H9 (cell line): ENCODE results near the gene DCAF15. TPM values are rescaled to one million over a fixed set of nuclear protein-coding genes. Genes with fewer than 3 reads are reported as not detected.
A peak's percentile ranks its signal among the peaks of the same experiment; 100 is the strongest.

ENCODE experiments used
- DNase-seq: peaks from one replicate; pipeline ENCODE4 v3.0.0-alpha.2; 2017
- H2AFZ ChIP-seq: one replicate; pipeline ENCODE4 v1.6.1; 2013; ENCODE audit warnings: mild to moderate bottlenecking, low read length, control low read depth, moderate library complexity
- H2AK5ac ChIP-seq: 2 replicates; pipeline ENCODE4 v1.6.1; 2013; ENCODE audit warnings: low read length, control low read depth, mixed read lengths; ENCODE audit not compliant: insufficient read length
- H2BK120ac ChIP-seq: one replicate; pipeline ENCODE4 v1.6.1; 2013; ENCODE audit warnings: low read depth, mild to moderate bottlenecking, low read length, control low read depth, inconsistent platforms; ENCODE audit not compliant: poor library complexity, severe bottlenecking
- H2BK12ac ChIP-seq: 2 replicates; pipeline ENCODE4 v1.6.1; 2013; ENCODE audit warnings: low read length, control low read depth, mixed read lengths, low read depth; ENCODE audit not compliant: insufficient read length
- H2BK15ac ChIP-seq: 2 replicates; pipeline ENCODE4 v1.6.1; 2013; ENCODE audit warnings: low read depth, low read length, control low read depth
- H2BK20ac ChIP-seq: one replicate; pipeline ENCODE4 v1.6.1; 2013; ENCODE audit warnings: low read depth, mild to moderate bottlenecking, low read length, control low read depth, inconsistent platforms; ENCODE audit not compliant: poor library complexity, severe bottlenecking
- H2BK5ac ChIP-seq: 2 replicates; pipeline ENCODE4 v1.6.1; 2013; ENCODE audit warnings: low read length, control low read depth, mixed read lengths; ENCODE audit not compliant: insufficient read length
- H3K14ac ChIP-seq: 2 replicates; pipeline ENCODE4 v1.6.1; 2013; ENCODE audit warnings: low read length, control low read depth; ENCODE audit not compliant: insufficient read depth
- H3K18ac ChIP-seq: 2 replicates; pipeline ENCODE4 v1.6.1; 2013; ENCODE audit warnings: low read depth, mild to moderate bottlenecking, mixed read lengths, low read length, control low read depth; ENCODE audit not compliant: insufficient read length
- H3K23ac ChIP-seq: 2 replicates; pipeline ENCODE4 v1.6.1; 2013; ENCODE audit warnings: low read length, control low read depth, mixed read lengths, low read depth; ENCODE audit not compliant: insufficient read length
- H3K23me2 ChIP-seq: 2 replicates; pipeline ENCODE4 v1.6.1; 2013; ENCODE audit warnings: low read depth, mild to moderate bottlenecking, mixed read lengths, low read length, control low read depth; ENCODE audit not compliant: insufficient read length, poor library complexity, severe bottlenecking
- H3K27ac ChIP-seq: 2 replicates; pipeline ENCODE4 v1.5.1; 2013; ENCODE audit warnings: low read length, control low read depth, mixed read lengths, low read depth; ENCODE audit not compliant: insufficient read length
- H3K27me3 ChIP-seq: 2 replicates; pipeline ENCODE4 v1.6.1; 2013; ENCODE audit warnings: low read length, control low read depth, inconsistent platforms; ENCODE audit not compliant: insufficient read depth
- H3K4ac ChIP-seq: 2 replicates; pipeline ENCODE4 v1.6.1; 2013; ENCODE audit warnings: low read depth, mild to moderate bottlenecking, control low read depth, inconsistent platforms, low read length, moderate library complexity
- H3K4me1 ChIP-seq: 2 replicates; pipeline ENCODE4 v1.6.1; 2013; ENCODE audit warnings: low read length, control low read depth, inconsistent platforms; ENCODE audit not compliant: insufficient read depth
- H3K4me2 ChIP-seq: 2 replicates; pipeline ENCODE4 v1.6.1; 2013; ENCODE audit warnings: low read length, control low read depth, mixed read lengths; ENCODE audit not compliant: insufficient read length, insufficient read depth
- H3K56ac ChIP-seq: 2 replicates; pipeline ENCODE4 v1.6.1; 2013; ENCODE audit warnings: low read depth, mild to moderate bottlenecking, mixed read lengths, low read length, control low read depth; ENCODE audit not compliant: insufficient read length
- H3K79me1 ChIP-seq: 2 replicates; pipeline ENCODE4 v1.6.1; 2013; ENCODE audit warnings: low read depth, mild to moderate bottlenecking, moderate library complexity, low read length, control low read depth, inconsistent platforms; ENCODE audit not compliant: insufficient read depth, poor library complexity, severe bottlenecking
- H3K79me2 ChIP-seq: 2 replicates; pipeline ENCODE4 v1.6.1; 2013; ENCODE audit warnings: low read length, control low read depth, inconsistent platforms; ENCODE audit not compliant: insufficient read depth
- H3K9ac ChIP-seq: 2 replicates; pipeline ENCODE4 v1.6.1; 2013; ENCODE audit warnings: low read length, control low read depth, mixed read lengths; ENCODE audit not compliant: insufficient read length; ENCODE audit errors: extremely low read depth
- H3K9me3 ChIP-seq: one replicate; pipeline ENCODE4 v1.6.1; 2013; ENCODE audit warnings: low read depth, low read length, inconsistent platforms; ENCODE audit not compliant: control insufficient read depth
- H3T11ph ChIP-seq: one replicate; pipeline ENCODE4 v1.6.1; 2013; ENCODE audit warnings: mild to moderate bottlenecking, low read length, control low read depth, inconsistent platforms
- H4K20me1 ChIP-seq: one replicate; pipeline ENCODE4 v1.6.1; 2013; ENCODE audit not compliant: control insufficient read depth, insufficient read length, insufficient read depth
- H4K5ac ChIP-seq: 2 replicates; pipeline ENCODE4 v1.6.1; 2013; ENCODE audit warnings: low read depth, mild to moderate bottlenecking, mixed read lengths, low read length, control low read depth; ENCODE audit not compliant: insufficient read length
- H4K8ac ChIP-seq: replicated peaks from 2 replicates; pipeline ENCODE4 v1.6.1; 2013; ENCODE audit warnings: low read length, control low read depth, mixed read lengths, low read depth; ENCODE audit not compliant: insufficient read length
- H4K91ac ChIP-seq: 2 replicates; pipeline ENCODE4 v1.6.1; 2013; ENCODE audit warnings: low read depth, mild to moderate bottlenecking, moderate library complexity, mixed read lengths, low read length, control low read depth; ENCODE audit not compliant: insufficient read length
- H3K27ac Mint-ChIP-seq, 3 experiments: 2 replicates in 2 of 3; 3 replicates in 1 of 3; pipeline ENCODE4 v1.8.0; 2020 to 2021; ENCODE audit warnings: mixed read lengths in 3 of 3, mild to moderate bottlenecking in 1 of 3, moderate library complexity in 1 of 3
- H3K27me3 Mint-ChIP-seq: 2 replicates; pipeline ENCODE4 v1.8.0; 2021; ENCODE audit warnings: low read depth, mild to moderate bottlenecking, moderate library complexity, mixed read lengths
- H3K36me3 Mint-ChIP-seq, 3 experiments: 2 replicates in 2 of 3; 3 replicates in 1 of 3; pipeline ENCODE4 v1.8.0; 2020 to 2021; ENCODE audit warnings: low read depth in 3 of 3, mixed read lengths in 3 of 3; ENCODE audit not compliant: insufficient read depth in 1 of 3
- H3K4me1 Mint-ChIP-seq, 2 experiments: 2 replicates each; pipeline ENCODE4 v1.8.0; 2020; ENCODE audit warnings: mixed read lengths in 2 of 2
- H3K4me3 Mint-ChIP-seq, 2 experiments: 2 replicates in 1 of 2; 3 replicates in 1 of 2; pipeline ENCODE4 v1.8.0; 2020 to 2021; ENCODE audit warnings: mild to moderate bottlenecking in 2 of 2, mixed read lengths in 2 of 2, moderate library complexity in 1 of 2
- H3K9me3 Mint-ChIP-seq, 2 experiments: 2 replicates in 1 of 2; 3 replicates in 1 of 2; pipeline ENCODE4 v1.8.0; 2020; ENCODE audit warnings: mild to moderate bottlenecking in 2 of 2, mixed read lengths in 2 of 2, moderate library complexity in 1 of 2
- WGBS: extraction: QIAGEN DNeasy Blood & Tissue Kit; methylation state at CpG from one replicate; pipeline ENCODE4 v1.1.7; 2013; ENCODE audit warnings: missing lambda C conversion rate, low lambda C conversion rate, mixed read lengths; ENCODE audit not compliant: insufficient read length; ENCODE audit errors: extremely low coverage; 5-methylcytosine and 5-hydroxymethylcytosine counted together
- total RNA-seq: library from RNA; stranded (reverse); gene quantifications from 2 replicates; pipeline ENCODE4 v1.2.1, GENCODE V29; 2021
- TF ChIP-seq, protein P1 (sequence below): fragments of 200-600 bp; sonication (generic); conservative IDR thresholded peaks from 3 replicates; pipeline ENCODE4 v1.8.0; 2021; ENCODE audit warnings: antibody characterized with exemption, mild to moderate bottlenecking

DCAF15 gene
- total RNA-seq, 1 experiment from 2014 or later, result 82.5 TPM

GRCh38 chr19:14006085-14006765 is 53.9 kb downstream of the DCAF15 start, which contains the start of gene RFX1:
TSS of gene RFX1 (minus strand) at chr19:14006320. CDS start at chr19:13993843, 12,477 bp downstream.
- peak within 1 kb of the TSS; percentile 94 for H3K18ac ChIP-seq
- no CpG with 5 or more reads among the region's 58 CpGs for WGBS
- H3K27ac ChIP-seq, result peak within 1 kb of the TSS; percentile 66
- H4K5ac ChIP-seq, result no peak within 1 kb of the TSS
- no peaks in the 10 kb centered on the region; the same call in none of the 2 replicates for H3K27me3 Mint-ChIP-seq
- peak; percentile 99 for DNase-seq
- H3K56ac ChIP-seq, result no peak within 1 kb of the TSS
- H3K9ac ChIP-seq, result peak within 1 kb of the TSS; percentile 66
- H3K79me2 ChIP-seq, result no peaks in the 10 kb centered on the region
- peaks cover 13 to 14% of the 10 kb centered on the region in 2 experiments; a peak in 3 of 4 replicates for H3K4me1 Mint-ChIP-seq
- peak within 1 kb of the TSS; percentile 91 for H3K14ac ChIP-seq
- H2BK15ac ChIP-seq, result no peak within 1 kb of the TSS
- no peak within 1 kb of the TSS; the same call in 1 of the 2 replicates for H3K4ac ChIP-seq
- H2BK5ac ChIP-seq, result no peak within 1 kb of the TSS
- H3T11ph ChIP-seq, result no peak within 1 kb of the TSS
- no peak within 1 kb of the TSS for H4K91ac ChIP-seq
- H4K20me1 ChIP-seq, result no peaks in the 10 kb centered on the region
- H2BK12ac ChIP-seq, result peak within 1 kb of the TSS; percentile 53
- peak within 1 kb of the TSS; percentile 99 to 100 (median 100) for H3K27ac Mint-ChIP-seq
- no peak within 1 kb of the TSS for H2AFZ ChIP-seq
- no peaks in the 10 kb centered on the region for H3K4me1 ChIP-seq
- H3K4me3 Mint-ChIP-seq, result peak within 1 kb of the TSS; percentile 82 to 93
- no peaks in the 10 kb centered on the region for H3K27me3 ChIP-seq
- peaks cover 0 to 4% of the 10 kb centered on the region in 2 experiments; a peak in 2 of 5 replicates for H3K9me3 Mint-ChIP-seq
- H3K79me1 ChIP-seq, result no peaks in the 10 kb centered on the region
- no peaks in the 10 kb centered on the region for H3K9me3 ChIP-seq
- H3K4me2 ChIP-seq, result peak within 1 kb of the TSS; percentile 57
- peak within 1 kb of the TSS; percentile 97 for H2BK120ac ChIP-seq
- H2BK20ac ChIP-seq, result no peak within 1 kb of the TSS
- no peak within 1 kb of the TSS for H4K8ac ChIP-seq
- TF ChIP-seq, protein P1, sequence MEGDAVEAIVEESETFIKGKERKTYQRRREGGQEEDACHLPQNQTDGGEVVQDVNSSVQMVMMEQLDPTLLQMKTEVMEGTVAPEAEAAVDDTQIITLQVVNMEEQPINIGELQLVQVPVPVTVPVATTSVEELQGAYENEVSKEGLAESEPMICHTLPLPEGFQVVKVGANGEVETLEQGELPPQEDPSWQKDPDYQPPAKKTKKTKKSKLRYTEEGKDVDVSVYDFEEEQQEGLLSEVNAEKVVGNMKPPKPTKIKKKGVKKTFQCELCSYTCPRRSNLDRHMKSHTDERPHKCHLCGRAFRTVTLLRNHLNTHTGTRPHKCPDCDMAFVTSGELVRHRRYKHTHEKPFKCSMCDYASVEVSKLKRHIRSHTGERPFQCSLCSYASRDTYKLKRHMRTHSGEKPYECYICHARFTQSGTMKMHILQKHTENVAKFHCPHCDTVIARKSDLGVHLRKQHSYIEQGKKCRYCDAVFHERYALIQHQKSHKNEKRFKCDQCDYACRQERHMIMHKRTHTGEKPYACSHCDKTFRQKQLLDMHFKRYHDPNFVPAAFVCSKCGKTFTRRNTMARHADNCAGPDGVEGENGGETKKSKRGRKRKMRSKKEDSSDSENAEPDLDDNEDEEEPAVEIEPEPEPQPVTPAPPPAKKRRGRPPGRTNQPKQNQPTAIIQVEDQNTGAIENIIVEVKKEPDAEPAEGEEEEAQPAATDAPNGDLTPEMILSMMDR, result no peak
- H3K23ac ChIP-seq, result no peak within 1 kb of the TSS
- H3K36me3 Mint-ChIP-seq, result peaks cover 0 to 2% (median 0%) of the 10 kb centered on the region in 3 experiments; a peak in 1 of 7 replicates
- no peak within 1 kb of the TSS for H2AK5ac ChIP-seq
- no peaks in the 10 kb centered on the region for H3K23me2 ChIP-seq
